Heart left ventricle (tissue), 16 donors: ENCODE measurements around the gene CHAF1A. TPM values are rescaled to one million over a fixed set of nuclear protein-coding genes. Genes with fewer than 3 reads are reported as not detected.

Source experiments
- ATAC-seq, 4 donors: fragments of 200-7000 bp; cut with Tn5 transposase; one replicate each; pipeline ENCODE4 v1.9.1; 2020 to 2022; ENCODE audit warnings: moderate library complexity in 4 of 4, mild to moderate bottlenecking in 3 of 4, moderate number of reproducible peaks in 1 of 4
- DNase-seq, 5 donors: peaks; one replicate each; pipeline ENCODE4 v3.0.0-alpha.2; 2020
- H3K27ac ChIP-seq, 12 donors: fragments of 200-600 bp; sonication (generic) in 4 of 12; one replicate each; pipeline versions ENCODE4 v1.5.0 to v1.8.0; 2016 to 2022; ENCODE audit warnings: mild to moderate bottlenecking in 2 of 12
- H3K27me3 ChIP-seq, 9 donors: fragments of 200-600 bp; sonication (generic) in 2 of 9; one replicate each; pipeline versions ENCODE4 v1.5.1 to v1.8.0; 2016 to 2022; ENCODE audit warnings: mild to moderate bottlenecking in 3 of 9
- H3K36me3 ChIP-seq, 9 donors: fragments of 200-600 bp; sonication (generic) in 2 of 9; one replicate each; pipeline versions ENCODE4 v1.5.0 to v1.8.0; 2018 to 2022; ENCODE audit warnings: mild to moderate bottlenecking in 2 of 9
- H3K4me1 ChIP-seq, 12 donors: fragments of 200-600 bp; sonication (generic) in 4 of 12; one replicate each; pipeline versions ENCODE4 v1.5.0 to v1.8.0; 2016 to 2022; ENCODE audit warnings: mild to moderate bottlenecking in 3 of 12
- H3K4me3 ChIP-seq, 12 donors: fragments of 200-600 bp; sonication (generic) in 4 of 12; one replicate each; pipeline versions ENCODE4 v1.5.0 to v1.8.0; 2017 to 2022; ENCODE audit warnings: mild to moderate bottlenecking in 9 of 12, moderate library complexity in 4 of 12
- H3K9me3 ChIP-seq, 12 donors: fragments of 200-600 bp; sonication (generic) in 4 of 12; one replicate each; pipeline versions ENCODE4 v1.5.0 to v1.8.0; 2016 to 2022; ENCODE audit warnings: mild to moderate bottlenecking in 1 of 12
- POLR2A ChIP-seq, 2 donors: fragments of 450-650 bp; IDR thresholded peaks; one replicate each; pipeline ENCODE4 v1.6.1; 2017; ENCODE audit warnings: antibody characterized with exemption in 2 of 2, mild to moderate bottlenecking in 2 of 2, moderate library complexity in 2 of 2
- WGBS, 4 donors: extraction: QIAGEN DNeasy Blood & Tissue Kit in 2 of 4; methylation state at CpG; one replicate each; pipeline versions ENCODE4 v1.1.5 to v1.1.7; 2013 to 2018; 5-methylcytosine and 5-hydroxymethylcytosine counted together
- intact Hi-C, 10 donors: fragments of 100-400 bp; cut with DNase I; formaldehyde crosslinking; loops; one replicate each; pipeline versions ENCODE4 v1.11.1 to v1.14.2; 2022
- polyA plus RNA-seq, 2 donors: library from polyadenylated mRNA; stranded (reverse); fragments of 200-250 nt; gene quantifications; one replicate each; pipeline ENCODE4 v1.2.3, GENCODE V29; 2013
- total RNA-seq, 9 donors: library from RNA; depleted of rRNA in 2 of 9; stranded (reverse); fragments of >200 nt in 2 of 9; fragmentation: NEBNext Ultra II Directional in 3 of 9; extraction: Animal tissue kit (Norgen Biotek cat#: 25700) in 3 of 9; gene quantifications; one replicate each; pipeline versions ENCODE4 v1.1.0 to v1.2.4, GENCODE V29; 2016 to 2023
- TF ChIP-seq, protein P1 (sequence below), 12 donors: fragments of 200-600 bp; sonication (generic) in 4 of 12; IDR thresholded peaks; one replicate each; pipeline versions ENCODE4 v1.5.0 to v1.8.0; 2018 to 2022; ENCODE audit warnings: antibody characterized with exemption in 12 of 12, mild to moderate bottlenecking in 5 of 12
- donor health status: ischemic (EF 13 %, LVEDD 7.1; RV severe dilation, severe dysfunction).
- donor health status: healthy with polysubstance abuse.
- donor health status: DM: no; HTN: yes; CAD: no.
- donor health status: DM: no; HTN: no; CAD: no.
- donor health status: ischemic (EF 25% LVEDD 6.9; RV normal size, moderate dysfunction).
- donor health status: ischemic (EF 25% LVEDD 5.7; RV mildly dilated, moderate dysfunction).
- donor health status: healthy.
- donor health status: DM: yes; HTN: yes; CAD: no.
- donor health status: ischemic (EF 35%, LVEDD 5.7; RV mildly dilated, moderate dysfunction).
- donor health status: nonischemic (EF 11% LVEDD 7.7; RV severe dilation, severe dysfunction).
- donor health status: DM: yes; HTN: yes; CAD: no.
- donor health status: PGD.
- donor health status: ischemic (EF 29% LVEDD 5.4; RV normal size, mild dysfunction).
- donor health status: nonischemic (EF 23%, LVEDD 6.1; RV moderate dilation, normal function).

CHAF1A gene
- total and polyA plus RNA-seq, 11 donors, result 2.9 to 10.7 (median 5.5) TPM

DNA sequence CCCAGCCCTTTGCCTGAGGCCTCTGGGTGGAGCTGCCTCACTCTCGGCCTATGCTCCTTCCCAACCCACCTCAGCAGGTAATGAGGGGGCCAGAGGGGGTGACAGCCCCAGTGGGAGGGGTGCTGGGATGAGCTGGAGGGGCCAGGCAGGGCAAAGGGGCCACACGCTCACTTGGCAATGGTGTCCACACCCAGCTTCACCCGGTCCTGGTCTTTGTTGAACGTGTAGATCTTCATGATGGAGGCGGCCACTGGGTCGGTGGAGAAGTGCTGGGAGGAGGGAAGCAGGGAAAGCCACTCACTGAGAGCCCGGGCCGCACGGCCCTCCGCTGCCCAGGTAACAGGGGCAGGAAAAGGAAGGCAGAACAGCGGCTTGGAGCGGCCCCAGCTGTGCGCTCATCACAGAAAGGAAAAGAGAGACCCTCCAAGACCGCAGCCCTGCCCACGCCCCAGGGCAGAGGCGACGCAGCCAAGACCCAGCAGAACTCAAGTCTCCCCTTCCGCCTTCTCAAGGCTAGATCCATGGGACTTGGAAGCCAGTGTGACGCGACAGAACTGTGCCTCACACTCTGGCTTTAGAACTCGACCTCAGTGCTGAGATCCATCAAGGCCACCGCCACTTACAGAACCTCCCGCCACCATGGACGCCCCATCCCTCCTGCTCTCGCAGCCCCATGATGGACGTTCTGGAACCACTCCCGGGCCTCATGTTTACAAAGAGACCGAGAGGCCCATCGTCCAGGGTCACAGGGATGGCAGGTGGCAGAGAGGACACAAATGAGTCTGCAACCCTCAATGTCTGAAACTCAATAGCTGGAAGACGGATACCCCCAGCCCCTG, 45.9 kb downstream of the CHAF1A start:
- WGBS, 4 donors, result 82 to 84% (median 83%) methylated on average over 28 to 30 of the region's 30 CpGs

DNA sequence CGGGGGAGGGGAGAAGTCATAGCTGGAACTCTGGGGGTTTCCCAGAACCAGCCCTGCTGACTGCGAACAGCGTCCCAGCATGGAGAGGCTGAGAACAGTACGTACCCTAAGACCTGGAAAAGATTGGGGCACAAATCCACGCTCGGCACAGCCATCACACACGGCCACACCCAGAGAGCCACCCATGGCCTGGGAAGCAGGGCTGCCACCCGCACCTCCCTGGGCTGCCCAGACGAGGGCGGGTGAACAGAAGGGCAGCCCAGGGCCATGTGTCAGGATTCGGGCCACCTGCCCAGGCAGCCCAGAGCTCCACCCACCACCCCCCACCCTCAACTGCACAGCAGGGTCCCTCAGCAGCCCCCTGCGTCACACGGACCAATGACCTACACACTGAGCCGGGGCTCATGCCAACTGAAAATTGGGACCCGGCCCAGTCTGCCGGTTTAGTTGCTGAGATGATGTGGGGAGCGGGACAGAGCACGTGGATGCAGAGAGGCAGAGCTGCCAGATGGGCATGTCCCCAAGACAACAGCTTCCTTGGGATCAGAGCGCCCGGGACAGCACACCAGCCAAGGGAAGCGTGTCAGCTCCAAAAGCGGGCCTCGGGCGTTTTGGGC, 46.7 kb downstream of the CHAF1A start:
- no peaks in the 10 kb centered on the region for H3K9me3 ChIP-seq
- peaks cover 0 to 100% (median 95%) of the 10 kb centered on the region in 9 donors for H3K36me3 ChIP-seq
- H3K4me3 ChIP-seq, result no peak overlapping the region
- TF ChIP-seq, protein P1, sequence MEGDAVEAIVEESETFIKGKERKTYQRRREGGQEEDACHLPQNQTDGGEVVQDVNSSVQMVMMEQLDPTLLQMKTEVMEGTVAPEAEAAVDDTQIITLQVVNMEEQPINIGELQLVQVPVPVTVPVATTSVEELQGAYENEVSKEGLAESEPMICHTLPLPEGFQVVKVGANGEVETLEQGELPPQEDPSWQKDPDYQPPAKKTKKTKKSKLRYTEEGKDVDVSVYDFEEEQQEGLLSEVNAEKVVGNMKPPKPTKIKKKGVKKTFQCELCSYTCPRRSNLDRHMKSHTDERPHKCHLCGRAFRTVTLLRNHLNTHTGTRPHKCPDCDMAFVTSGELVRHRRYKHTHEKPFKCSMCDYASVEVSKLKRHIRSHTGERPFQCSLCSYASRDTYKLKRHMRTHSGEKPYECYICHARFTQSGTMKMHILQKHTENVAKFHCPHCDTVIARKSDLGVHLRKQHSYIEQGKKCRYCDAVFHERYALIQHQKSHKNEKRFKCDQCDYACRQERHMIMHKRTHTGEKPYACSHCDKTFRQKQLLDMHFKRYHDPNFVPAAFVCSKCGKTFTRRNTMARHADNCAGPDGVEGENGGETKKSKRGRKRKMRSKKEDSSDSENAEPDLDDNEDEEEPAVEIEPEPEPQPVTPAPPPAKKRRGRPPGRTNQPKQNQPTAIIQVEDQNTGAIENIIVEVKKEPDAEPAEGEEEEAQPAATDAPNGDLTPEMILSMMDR (IDR thresholded peaks at IDR 0.05), result peak in 7 of 12 donors; percentile 9 to 34 (median 22)
- TF ChIP-seq POLR2A (IDR thresholded peaks at IDR 0.05), result no peak
- H3K4me1 ChIP-seq, result peaks cover 0 to 14% (median 4%) of the 10 kb centered on the region in 12 donors
- intact Hi-C loops, result no loop called here
- H3K27ac ChIP-seq, result peak overlapping the region in 9 of 12 donors; percentile 8 to 79 (median 61)
- DNase-seq (peak; percentile 76 to 93 (median 82)), ATAC-seq (peak; percentile 91 to 93 (median 92))
- 66 to 76% (median 70%) methylated on average over 19 to 24 of the region's 24 CpGs for WGBS, 4 donors
- H3K27me3 ChIP-seq, result no peaks in the 10 kb centered on the region

More for the DNA sequence above, 45.9 kb downstream of the CHAF1A start:
- H3K9me3 ChIP-seq, result no peaks in the 10 kb centered on the region
- TF ChIP-seq POLR2A (IDR thresholded peaks at IDR 0.05), result no peak
- TF ChIP-seq, protein P1 (IDR thresholded peaks at IDR 0.05), result no peak
- peak overlapping the region in 7 of 12 donors; percentile 49 to 79 (median 68) for H3K27ac ChIP-seq
- DNase-seq, result no peak
- H3K4me3 ChIP-seq, result no peak overlapping the region
- H3K27me3 ChIP-seq, result no peaks in the 10 kb centered on the region
- H3K4me1 ChIP-seq, result peaks cover 0 to 12% (median 3%) of the 10 kb centered on the region in 12 donors
- intact Hi-C loops, result no loop called here
- peaks cover 0 to 99% (median 92%) of the 10 kb centered on the region in 9 donors for H3K36me3 ChIP-seq
- ATAC-seq, result peak in 3 of 4 donors; percentile 5 to 12 (median 6)

- 92 to 93% (median 93%) methylated on average over 9 of the region's 9 CpGs for WGBS, 4 donors
- no peak for ATAC-seq
- Histone ChIP-seq H3K27ac (peak overlapping the region in 8 of 12 donors; percentile 39 to 79 (median 54)), H3K36me3 (peaks cover 0 to 100% (median 93%) of the 10 kb centered on the region in 9 donors), H3K4me1 (peaks cover 0 to 19% (median 4%) of the 10 kb centered on the region in 12 donors), H3K9me3 (no peaks in the 10 kb centered on the region), H3K27me3 (no peaks in the 10 kb centered on the region), H3K4me3 (no peak overlapping the region)
- intact Hi-C loops, result loop anchor here in 1 of 10 donors (10.0 kb wide), 1 partner anchor 45 kb away; the partner anchor contains the start of genes CHAF1A and SH3GL1
- TF ChIP-seq POLR2A (IDR thresholded peaks at IDR 0.05), result no peak
- TF ChIP-seq, protein P1 (IDR thresholded peaks at IDR 0.05), result no peak
- no peak for DNase-seq
Observed at GRCh38 chr19:4449639-4450028, 47.2 kb downstream of the CHAF1A start.
